ENCODE measurements around the gene DLL1.
"Not testable (repeated sequence)": the region's sequence is repeated elsewhere in the genome, so short reads cannot be mapped to it uniquely, and the experiment has no call there.

Gene DLL1, protein sequence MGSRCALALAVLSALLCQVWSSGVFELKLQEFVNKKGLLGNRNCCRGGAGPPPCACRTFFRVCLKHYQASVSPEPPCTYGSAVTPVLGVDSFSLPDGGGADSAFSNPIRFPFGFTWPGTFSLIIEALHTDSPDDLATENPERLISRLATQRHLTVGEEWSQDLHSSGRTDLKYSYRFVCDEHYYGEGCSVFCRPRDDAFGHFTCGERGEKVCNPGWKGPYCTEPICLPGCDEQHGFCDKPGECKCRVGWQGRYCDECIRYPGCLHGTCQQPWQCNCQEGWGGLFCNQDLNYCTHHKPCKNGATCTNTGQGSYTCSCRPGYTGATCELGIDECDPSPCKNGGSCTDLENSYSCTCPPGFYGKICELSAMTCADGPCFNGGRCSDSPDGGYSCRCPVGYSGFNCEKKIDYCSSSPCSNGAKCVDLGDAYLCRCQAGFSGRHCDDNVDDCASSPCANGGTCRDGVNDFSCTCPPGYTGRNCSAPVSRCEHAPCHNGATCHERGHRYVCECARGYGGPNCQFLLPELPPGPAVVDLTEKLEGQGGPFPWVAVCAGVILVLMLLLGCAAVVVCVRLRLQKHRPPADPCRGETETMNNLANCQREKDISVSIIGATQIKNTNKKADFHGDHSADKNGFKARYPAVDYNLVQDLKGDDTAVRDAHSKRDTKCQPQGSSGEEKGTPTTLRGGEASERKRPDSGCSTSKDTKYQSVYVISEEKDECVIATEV

DNA sequence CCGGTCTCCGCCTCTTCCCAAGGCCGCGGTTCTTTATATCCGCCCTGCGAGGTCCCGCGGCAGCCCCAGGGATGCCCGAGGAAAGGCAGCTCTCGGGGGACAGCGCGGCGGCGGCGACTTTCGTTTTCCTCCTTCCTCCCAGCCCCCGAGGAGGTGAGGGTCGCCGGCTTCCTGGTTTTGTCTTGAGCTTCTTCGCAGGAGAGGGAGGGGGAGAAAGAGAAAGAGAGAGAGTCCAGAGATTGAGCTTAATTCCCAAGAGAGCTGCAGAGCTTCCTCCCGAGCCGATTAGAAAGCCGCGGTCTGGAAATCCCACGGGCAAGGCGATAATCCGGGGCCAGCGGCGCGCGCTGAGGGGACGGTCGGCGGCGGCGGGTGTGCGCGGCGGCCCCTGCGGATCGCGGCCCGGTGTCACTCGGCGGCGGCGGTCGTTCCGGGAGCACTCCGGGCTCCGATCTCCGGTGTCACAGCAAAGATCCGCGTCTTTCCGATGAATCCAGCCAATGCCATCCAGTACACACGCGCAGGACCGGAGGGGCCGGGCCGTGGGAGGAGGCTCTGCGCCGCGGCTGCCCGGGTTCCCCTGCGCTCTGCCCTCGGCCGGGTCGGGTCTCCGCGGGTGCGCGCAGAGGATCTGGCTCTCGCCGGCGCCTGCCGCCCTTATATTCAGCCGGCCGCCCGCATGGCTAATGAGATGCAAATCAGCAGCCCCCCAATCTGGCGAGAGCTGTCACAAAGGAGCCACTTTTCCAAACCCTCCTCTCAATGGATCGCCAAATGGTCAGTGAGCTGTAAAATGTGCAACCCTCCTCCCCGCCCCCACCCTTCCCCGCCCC is at the start of gene DLL1:
TSS of gene DLL1 (minus strand) at position 783 of the 833 bp plus-strand sequence. CDS start 939 bp downstream, outside the sequence.
- peak; percentile 68 for DNase-seq

DNA sequence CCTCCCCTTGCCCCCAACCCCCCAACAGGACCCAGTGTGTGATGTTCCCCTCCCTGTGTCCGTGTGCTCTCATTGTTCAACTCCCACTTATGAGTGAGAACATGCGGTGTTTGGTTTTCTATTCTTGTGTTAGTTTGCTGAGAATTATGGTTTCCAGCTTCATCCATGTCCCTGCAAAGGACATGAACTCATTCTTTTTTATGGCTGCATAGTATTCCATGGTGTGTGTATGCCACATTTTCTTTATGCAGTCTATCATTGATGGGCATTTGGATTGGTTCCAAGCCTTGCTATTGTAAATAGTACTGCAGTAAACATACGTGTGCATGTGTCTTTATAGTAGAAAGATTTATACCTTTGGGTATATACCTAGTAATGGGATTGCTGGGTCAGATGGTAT is 44.3 kb upstream of the DLL1 start:
- DNase-seq, result not testable (repeated sequence)

DNA sequence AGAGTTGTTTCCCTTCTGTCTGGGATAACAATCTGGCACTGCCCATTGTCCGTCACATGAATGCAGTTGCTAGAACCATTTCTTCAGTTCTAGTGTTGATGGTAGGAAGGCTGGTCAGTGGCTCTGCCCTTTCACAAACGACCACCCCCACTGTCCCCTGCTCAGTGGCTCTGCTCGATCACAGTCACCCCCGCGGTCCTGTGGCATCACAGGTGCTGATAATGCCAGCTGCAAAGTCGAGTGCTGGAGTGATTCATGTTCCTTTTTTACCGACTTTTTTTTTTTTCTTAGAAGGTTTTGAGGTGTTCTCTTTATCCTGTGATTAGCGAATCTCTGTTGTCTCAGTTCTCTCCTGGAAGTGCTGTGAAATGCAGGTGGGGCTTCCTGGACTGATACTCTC is 38.4 kb upstream of the DLL1 start:
- no peak for DNase-seq

DNA sequence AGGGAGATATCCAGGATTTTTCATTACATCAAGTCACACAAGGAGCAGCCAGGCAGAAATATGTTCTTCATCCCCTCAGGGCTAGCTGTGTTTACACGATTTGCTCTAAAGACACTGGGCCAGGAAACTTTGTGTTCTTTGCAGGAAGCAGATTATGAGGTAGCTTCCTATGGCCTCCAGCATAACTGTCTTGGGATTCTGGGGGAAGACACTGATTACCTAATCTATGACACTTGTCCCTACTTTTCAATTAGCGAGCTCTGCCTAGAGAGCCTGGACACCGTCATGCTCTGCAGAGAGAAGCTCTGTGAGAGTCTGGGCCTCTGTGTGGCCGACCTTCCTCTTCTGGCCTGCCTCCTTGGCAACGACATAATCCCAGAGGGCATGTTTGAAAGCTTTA is 26.8 kb upstream of the DLL1 start:
- DNase-seq, result no peak

DNA sequence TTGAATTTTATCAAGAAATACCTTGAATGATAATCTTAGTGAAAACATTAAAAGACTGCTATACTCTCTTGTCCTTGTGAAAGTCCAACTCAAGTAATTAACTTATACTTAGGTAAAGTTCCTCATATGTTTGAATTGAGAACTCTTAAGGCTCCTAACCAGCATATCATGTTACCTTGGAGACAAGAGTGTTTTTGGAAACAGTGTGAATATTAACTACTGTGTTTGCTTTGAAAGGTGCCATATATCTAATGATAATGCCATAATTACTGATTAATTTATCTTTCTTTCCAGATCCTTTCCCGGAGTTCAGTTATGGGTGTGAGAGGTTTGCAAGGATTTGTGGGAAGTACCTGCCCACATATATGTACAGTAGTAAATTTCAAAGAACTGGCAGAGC is 26.2 kb upstream of the DLL1 start:
- no peak for DNase-seq

DNA sequence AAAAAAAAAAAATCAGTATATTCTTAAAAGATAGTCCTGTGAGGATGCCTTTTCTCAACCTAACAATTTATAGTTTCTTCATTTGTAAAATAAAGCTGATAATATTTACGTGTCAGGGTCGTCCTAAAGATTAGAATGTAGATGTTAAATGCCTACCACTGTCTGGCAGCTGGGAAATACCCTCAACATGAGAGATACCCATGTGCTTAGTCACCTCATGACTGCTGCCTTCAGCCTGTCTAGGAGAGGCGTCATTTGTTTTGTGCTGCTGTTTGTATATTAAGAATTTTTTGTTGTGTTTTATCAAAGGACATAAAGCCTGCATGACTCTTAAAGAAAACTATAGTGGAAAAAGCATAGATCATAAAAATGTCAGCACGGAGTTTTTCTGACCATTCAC is 25.2 kb upstream of the DLL1 start:
- DNase-seq, result no peak

DNA sequence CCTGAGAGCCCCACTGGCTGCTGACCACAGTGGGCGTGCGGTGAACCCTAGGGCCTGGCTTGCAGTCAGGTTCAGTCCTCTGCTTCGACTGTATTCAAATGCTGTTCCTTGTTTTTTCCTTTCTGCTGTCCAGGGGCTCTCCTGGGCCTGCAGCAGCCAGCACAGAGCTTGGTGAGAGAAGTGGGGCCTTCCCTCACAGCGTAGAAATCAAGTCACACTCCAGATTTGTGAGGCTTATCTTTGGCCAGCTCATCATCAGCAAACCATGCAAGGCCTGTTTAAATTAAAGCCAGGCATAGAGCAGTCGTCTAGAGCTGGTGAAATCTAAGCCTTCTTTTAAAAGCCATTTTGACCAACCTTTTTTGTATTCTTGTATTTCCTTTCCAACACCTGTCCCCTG is 24.1 kb upstream of the DLL1 start:
- DNase-seq, result no peak

DNA sequence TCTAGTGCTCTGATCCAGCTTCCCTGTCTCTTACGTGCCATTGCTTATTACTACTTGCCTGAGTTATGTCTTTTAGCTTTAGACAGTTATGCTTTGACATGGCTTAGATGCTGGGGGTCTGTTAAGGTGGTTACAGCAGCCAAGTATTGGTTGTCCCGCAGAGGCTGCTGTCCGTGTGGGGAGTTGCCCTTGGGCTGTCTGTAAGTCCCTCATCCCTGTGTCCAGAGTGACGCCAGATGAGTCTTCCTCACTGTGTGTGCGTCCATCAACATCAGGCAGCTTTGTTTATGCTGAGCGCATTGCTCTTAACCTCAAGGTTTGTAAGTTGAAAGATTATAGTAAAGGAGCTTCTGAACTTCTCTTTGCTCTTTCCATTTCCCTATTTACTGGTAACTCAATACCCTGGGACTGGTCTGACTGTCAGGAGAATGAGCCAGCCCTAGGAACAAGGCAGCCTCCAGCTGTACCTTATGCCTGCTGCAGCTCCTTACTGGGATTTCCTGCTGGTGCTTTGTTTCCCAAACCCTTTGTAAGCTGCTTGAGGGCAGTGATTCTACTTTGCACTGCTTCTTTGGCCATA is 22.9 kb upstream of the DLL1 start:
- DNase-seq, result no peak

DNA sequence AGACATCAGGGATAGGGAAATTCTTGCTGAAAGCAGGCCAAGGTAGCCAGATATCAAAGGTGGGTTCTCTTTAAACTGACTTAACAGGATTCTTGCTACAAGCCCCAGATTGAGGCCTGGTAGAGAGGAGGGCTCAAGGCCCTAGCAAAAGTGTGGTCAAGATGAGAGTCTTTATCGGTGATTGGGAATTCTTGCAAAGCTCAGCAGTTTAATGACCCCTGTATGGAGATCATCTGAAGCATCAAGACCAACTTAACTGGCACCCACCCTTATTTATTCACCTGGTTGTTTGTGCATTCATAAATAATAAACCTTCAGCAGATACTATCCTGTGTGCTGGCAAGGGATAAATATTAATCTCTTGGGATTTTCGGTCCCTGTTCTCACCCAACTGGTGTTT is 22.0 kb upstream of the DLL1 start:
- DNase-seq, result no peak

DNA sequence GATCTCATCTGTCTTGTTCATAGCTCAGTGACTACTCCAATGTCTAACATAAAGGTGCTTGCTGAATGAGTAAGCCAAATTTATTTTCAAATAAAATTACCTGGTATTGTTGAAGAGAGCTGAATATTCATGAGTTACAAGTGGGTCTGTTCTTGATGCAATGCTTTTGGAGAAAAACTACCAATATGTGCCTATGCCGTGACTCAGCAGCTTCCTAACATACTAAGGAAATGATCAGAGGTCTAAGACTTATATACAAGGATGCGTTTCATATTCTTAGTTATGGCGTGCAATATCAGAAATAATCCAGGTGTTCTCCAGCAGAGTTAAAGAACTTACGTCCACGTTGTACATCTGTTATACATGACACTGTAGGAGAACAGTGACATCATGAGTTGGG is 20.8 kb upstream of the DLL1 start:
- no peak for DNase-seq

DNA sequence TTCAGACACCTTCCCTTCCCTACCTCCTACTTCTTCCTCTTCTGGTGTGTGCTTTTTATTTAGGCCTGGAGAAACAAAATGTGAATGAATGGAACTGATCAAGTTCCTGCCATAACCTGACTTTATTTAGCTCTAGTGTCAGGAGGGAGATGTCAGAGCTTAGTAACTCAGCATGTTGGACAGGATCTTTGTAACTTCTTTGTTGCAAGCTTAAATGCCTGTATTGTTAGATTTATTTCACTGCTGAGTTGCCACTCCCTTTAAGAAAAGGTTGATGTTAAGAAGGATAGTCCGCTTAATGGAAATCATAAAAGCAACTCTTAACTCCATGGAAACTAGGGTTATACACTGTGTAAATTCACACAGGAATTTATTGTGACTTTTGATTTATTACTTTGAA is 17.9 kb upstream of the DLL1 start:
- no peak for DNase-seq

DNA sequence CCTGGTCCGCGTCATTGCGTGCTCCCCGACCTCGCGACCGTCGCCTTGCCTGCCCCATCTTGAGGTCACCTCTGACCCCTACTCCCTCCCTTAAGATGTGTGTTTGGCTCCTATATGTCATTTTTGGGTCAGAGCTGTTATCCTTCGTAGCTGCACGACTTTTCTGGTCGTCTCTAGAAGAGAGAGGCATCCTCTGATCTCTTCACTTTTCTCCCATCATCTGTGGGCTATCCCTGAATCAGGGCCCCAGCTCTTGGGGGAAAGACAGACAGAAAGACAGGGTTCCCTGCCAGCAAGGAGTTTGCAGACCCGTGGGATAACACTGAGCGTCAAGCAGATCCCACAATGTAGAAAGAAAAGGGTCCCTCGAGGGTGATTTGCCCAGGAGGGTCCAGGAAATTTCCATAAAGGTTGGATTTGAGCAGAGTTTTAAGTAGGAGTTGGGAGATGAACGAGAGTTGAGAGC is 16.2 kb upstream of the DLL1 start:
- no peak for DNase-seq

DNA sequence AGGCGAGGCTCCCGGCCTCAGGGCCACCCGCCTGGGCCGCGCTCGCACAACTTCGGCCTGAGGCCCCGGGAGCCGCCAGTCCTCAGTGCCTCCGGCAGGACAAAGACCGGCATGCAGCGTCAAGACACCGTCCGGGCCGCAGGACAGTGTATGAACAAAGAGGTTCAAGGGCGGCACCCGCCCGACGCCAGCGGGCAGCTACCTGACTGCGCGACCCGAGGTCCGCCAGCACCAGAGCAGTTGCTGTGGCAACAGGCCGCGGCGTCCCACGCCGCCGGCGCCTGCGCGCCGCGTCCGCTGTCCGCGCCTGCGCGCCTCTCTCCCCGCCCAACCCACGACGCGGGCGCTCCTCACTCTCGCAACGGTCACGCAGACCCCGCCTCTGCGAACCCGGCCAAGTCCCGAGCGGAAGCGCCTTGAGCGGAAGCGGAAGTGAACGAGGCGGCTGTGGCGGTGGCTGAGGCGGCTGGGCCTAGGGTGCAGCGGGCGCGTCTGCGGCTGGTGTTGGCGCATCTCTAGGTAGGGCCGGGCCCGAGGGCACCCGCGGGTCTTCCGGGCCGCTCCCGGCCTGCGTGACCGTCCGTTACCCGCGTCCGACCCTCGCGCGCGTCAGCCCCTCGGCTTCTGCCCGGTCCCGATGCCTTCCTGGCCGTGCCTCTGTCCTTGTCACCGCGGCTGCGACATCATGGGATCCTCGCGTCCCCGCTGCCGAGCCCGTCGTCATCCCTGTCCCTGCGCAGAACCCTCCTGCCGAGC is 15.6 kb upstream of the DLL1 start, which contains the start of gene FAM120B:
TSS of gene FAM120B (plus strand) at position 435 of the 756 bp plus-strand sequence. CDS start 10,633 bp downstream, outside the sequence.
- DNase-seq, result peak; percentile 97

DNA sequence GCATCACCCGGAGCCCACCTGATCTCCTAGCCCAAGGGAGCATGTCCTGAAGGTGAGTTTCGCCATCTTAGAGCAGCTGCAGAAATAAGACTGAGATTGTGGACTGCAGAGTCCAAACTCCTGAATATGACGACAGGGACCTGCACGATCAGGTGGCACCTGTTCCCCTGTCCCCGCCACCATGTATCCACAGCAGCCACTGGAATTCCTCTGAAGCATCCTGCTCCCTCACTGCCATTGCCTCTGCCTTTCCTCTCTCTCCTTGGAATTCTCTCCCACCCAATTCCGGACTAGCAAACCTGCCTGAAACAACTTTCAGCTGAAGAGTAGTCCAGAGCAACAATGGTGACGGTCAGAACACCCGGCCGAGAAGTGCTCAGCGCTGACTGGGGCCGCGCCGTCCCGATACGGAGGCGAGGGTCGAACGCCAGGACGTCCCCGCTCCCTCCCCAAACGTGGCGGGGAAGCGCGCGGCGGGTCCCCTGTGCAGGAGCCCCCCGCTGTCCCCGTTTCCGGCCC is 15.0 kb upstream of the DLL1 start:
- DNase-seq, result no peak

DNA sequence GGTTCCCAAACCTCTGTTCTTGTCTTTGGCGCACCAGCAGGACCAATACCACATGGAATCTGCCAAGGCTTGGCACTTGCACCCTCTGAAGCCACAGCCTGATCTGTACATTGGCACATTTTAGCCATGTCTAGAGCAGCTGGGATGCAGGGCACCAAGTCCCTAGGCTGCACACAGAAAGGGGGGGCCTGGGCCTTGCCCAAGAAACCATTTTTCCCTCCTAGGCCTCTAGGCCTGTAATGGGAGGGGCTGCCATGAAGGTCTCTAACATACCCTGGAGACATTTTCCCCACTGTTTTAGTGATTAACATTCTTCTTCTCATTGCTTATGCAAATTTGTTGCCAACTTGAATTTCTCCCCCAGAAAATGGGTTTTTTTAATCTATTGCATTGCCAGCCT is 10.3 kb upstream of the DLL1 start:
- DNase-seq, result no peak

DNA sequence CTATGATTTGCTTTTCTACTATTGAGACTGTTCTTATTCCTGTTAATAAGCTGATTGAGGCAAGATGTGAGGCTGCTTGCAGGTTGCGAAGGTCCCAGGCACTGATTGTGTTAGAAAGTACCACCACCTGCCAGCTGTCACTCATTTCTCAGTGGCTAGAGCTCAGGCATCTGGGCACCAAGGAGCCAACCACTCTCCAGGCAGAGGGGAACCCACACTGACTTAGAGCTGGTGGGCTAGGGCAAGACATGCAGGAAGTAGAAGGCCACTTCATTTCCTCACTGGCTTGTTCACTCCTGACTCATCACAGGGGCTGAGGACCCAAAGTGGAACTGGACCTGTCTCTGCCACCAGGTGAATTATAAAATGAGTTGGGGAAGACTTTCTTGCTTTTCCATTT is 7.8 kb upstream of the DLL1 start:
- DNase-seq, result no peak

DNA sequence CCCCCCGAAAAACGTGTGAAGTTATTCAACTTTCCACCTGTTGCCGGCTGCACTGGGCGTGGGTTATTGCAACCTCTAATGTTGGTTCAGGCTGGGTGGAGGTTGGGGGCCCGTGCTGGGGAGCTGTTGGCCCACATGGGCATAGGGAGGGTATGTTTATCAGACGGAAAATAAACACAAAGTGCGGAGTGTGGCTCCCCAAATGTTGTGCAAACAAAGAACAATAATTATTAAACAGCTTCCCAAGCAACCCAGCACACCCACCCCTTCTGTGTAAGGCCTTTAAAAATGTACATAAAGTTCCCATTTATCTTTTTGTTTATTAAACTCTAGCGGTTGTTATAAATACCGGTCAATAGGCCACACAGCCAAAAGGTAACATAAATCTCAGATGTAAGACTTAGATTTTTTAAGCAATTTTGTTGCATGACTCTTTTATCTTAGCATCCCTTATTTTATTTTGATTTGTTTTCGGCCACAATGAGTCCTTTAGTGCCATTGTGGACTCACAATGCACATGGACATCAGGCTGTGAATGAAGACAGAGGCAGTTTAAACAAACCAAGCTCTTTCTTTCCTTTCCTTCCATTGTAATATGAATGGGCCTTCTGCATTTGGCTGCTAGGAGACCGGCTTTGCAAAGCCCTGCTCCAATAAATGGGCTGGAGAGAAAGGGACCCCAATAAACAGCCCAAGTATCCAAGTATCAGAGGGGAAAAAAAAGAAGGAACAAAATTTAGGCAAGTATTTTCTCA is 6.9 kb upstream of the DLL1 start:
- no peak for DNase-seq

DNA sequence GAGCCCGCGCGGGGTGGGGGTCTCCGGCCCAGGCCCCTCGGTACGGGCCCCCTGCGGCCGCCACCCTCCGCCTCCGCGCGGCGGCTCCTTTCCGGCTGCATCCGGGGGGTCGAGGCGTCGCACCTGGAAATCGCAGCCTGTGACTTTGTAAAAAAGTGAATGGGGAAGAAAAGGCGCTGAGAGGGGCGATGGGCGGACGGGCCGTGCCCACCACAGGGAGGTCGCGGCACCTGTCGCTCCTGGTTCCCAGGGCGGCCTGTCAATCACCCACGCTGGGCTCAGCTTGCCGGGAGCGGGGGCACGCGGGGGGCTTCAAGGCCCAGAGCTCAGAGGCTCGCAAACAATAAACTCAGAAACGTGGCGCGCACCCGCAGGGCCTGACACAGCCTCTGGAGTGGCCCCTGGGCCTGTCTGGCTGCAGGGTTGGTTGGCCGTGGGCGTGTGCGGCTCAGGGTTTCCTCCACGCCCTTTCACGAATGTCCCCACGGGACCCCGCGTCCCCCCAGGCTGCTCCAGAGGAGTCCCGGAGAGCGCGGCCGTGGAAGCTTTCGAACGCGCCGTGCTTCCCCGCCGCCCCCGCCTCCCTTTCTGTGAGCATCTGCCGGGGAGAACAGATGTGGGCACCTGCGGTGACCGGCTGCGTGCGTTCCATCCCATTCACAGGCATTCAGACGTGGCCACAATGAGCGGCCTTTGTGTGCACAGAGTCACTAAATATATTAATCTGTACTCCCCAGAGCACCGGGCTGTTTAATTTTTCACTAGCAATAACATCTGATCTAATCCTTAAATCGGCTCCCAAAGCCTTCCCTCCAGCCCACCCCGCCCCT is 6.1 kb upstream of the DLL1 start:
- DNase-seq, result no peak

DNA sequence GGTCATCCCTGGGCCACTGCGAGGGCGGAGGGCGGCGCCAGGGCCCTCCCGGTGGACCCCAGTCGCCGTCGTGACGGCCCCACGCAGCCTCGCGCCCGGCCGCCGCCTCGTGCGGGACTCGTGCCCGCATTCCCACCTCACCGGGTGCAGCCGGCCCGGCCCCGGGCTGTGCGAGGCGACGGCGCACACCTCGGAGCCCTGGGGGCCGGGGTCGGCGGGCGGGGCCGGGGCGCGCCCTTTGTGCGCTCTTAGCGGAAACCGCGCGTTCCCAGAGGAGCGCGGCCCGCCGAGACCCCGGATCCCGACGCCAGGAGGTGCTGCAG is 5.5 kb upstream of the DLL1 start:
- DNase-seq, result no peak

Measured in left hindlimb (tissue), 1 donor.